SU-DHL-6 (cell line): Measurements from ENCODE around the gene PSMB11.
"Not testable (repeated sequence)": the region's sequence is repeated elsewhere in the genome, so short reads cannot be mapped to it uniquely, and the experiment has no call there.

Experiments
- H2AFZ ChIP-seq: fragments of 200-600 bp; sonication (generic); 2 replicates; pipeline ENCODE4 v1.6.1; 2014; ENCODE audit warnings: low read depth, mild to moderate bottlenecking, moderate library complexity, mixed read lengths, antibody characterized with exemption, low read length; ENCODE audit not compliant: severe bottlenecking
- H3F3A ChIP-seq: fragments of 200-600 bp; shearing (Covaris generic); 2 replicates; pipeline ENCODE4 v1.6.0; 2016; ENCODE audit warnings: antibody characterized with exemption, mild to moderate bottlenecking; ENCODE audit not compliant: insufficient read depth
- H3K27ac ChIP-seq: fragments of 200-600 bp; sonication (generic); 2 replicates; pipeline ENCODE4 v1.5.1; 2016; ENCODE audit warnings: low read depth, mild to moderate bottlenecking, low read length, moderate library complexity, mixed read lengths
- H3K27me3 ChIP-seq: fragments of 200-600 bp; sonication (generic), shearing (Covaris generic); 2 replicates; pipeline ENCODE4 v1.6.0; 2014; ENCODE audit warnings: mild to moderate bottlenecking, low read length
- H3K36me3 ChIP-seq: fragments of 200-600 bp; sonication (generic); 2 replicates; pipeline ENCODE4 v1.6.1; 2014; ENCODE audit warnings: mild to moderate bottlenecking, low read length, mixed read lengths
- H3K4me2 ChIP-seq: fragments of 300-600, 200-600 bp; shearing (Covaris generic), sonication (generic); 2 replicates; pipeline ENCODE4 v1.6.0; 2014; ENCODE audit warnings: low read length, low read depth, mild to moderate bottlenecking; ENCODE audit not compliant: poor library complexity, severe bottlenecking
- H3K4me3 ChIP-seq: fragments of 200-600 bp; sonication (generic); 2 replicates; pipeline ENCODE4 v1.5.1; 2014; ENCODE audit warnings: antibody characterized with exemption, low read length, mild to moderate bottlenecking, mixed read lengths; ENCODE audit not compliant: insufficient read depth, poor library complexity, severe bottlenecking
- H3K79me2 ChIP-seq: fragments of 200-600 bp; sonication (generic); 2 replicates; pipeline ENCODE4 v1.6.1; 2014; ENCODE audit warnings: mild to moderate bottlenecking, low read length, moderate library complexity; ENCODE audit not compliant: insufficient read depth
- H3K9ac ChIP-seq: fragments of 200-600 bp; sonication (generic); 2 replicates; pipeline ENCODE4 v1.7.0; 2014; ENCODE audit warnings: mild to moderate bottlenecking, low read length
- H3K9me2 ChIP-seq: fragments of 200-600 bp; sonication (generic); replicated peaks from 2 replicates; pipeline ENCODE4 v1.6.1; 2014; ENCODE audit warnings: low read length; ENCODE audit not compliant: insufficient read depth
- H3K9me3 ChIP-seq: fragments of 200-600 bp; sonication (generic); 2 replicates; pipeline ENCODE4 v1.6.1; 2014; ENCODE audit warnings: low read length, mixed read lengths; ENCODE audit not compliant: insufficient read depth
- H4K20me1 ChIP-seq: fragments of 200-600 bp; sonication (generic); 2 replicates; pipeline ENCODE4 v1.6.1; 2014; ENCODE audit warnings: low read depth, mild to moderate bottlenecking, antibody characterized with exemption, low read length, moderate library complexity, mixed read lengths
- EZH2phosphoT487 ChIP-seq: fragments of 200-600 bp; sonication (generic), shearing (Covaris generic); conservative IDR thresholded peaks from 2 replicates; pipeline ENCODE4 v1.6.1; 2018; ENCODE audit warnings: mild to moderate bottlenecking, antibody characterized with exemption, low read length, moderate library complexity, mixed read lengths
- TF ChIP-seq, protein P1 (sequence below): fragments of 200-600 bp; sonication (generic); IDR thresholded peaks from one replicate; pipeline ENCODE4 v1.5.1; 2017; ENCODE audit warnings: antibody characterized with exemption, mild to moderate bottlenecking, low read length, moderate library complexity; ENCODE audit not compliant: insufficient read depth, poor library complexity, severe bottlenecking

Gene PSMB11

DNA sequence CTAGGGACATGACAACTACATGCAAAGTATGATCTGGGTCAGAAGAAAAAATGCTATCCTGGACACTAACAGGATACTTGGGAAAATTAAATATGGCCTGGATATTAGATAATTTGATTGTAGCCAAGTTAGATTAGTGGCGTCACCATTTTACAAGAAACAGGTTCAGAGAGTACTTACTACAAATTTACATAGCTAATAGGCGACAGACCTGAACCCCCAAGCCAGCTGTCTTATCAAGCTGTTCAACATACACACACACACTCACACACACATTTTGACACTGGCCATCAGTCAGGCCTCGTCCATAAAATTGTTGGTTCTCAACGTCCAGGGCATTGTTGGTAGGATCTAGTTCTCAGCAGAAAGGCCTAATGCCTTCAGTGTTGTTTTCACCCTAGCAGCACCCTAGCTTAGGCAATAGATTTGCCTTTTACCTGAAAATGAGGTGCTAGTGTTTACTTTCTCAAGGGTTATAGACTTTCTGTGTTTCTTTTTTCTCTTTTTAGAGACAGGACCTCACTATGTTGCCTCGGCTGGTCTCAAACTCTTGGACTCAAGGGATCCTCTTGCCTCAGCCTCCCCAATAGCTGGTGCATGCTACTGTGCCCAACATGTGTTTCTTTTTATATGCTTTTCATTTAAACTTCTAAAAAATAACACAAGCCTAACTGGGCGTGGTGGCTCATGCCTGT lies 28.8 kb upstream of the PSMB11 start:
- H3K27me3 ChIP-seq, result no peaks in the 10 kb centered on the region
- TF ChIP-seq EZH2phosphoT487, result no peak
- TF ChIP-seq, protein P1, sequence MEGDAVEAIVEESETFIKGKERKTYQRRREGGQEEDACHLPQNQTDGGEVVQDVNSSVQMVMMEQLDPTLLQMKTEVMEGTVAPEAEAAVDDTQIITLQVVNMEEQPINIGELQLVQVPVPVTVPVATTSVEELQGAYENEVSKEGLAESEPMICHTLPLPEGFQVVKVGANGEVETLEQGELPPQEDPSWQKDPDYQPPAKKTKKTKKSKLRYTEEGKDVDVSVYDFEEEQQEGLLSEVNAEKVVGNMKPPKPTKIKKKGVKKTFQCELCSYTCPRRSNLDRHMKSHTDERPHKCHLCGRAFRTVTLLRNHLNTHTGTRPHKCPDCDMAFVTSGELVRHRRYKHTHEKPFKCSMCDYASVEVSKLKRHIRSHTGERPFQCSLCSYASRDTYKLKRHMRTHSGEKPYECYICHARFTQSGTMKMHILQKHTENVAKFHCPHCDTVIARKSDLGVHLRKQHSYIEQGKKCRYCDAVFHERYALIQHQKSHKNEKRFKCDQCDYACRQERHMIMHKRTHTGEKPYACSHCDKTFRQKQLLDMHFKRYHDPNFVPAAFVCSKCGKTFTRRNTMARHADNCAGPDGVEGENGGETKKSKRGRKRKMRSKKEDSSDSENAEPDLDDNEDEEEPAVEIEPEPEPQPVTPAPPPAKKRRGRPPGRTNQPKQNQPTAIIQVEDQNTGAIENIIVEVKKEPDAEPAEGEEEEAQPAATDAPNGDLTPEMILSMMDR, result no peak
- no peak overlapping the region for H3K9ac ChIP-seq
- H3K9me3 ChIP-seq, result no peaks in the 10 kb centered on the region
- no peaks in the 10 kb centered on the region for H3K36me3 ChIP-seq
- H2AFZ ChIP-seq, result no peak overlapping the region
- no peak overlapping the region for H3K4me2 ChIP-seq
- H3K79me2 ChIP-seq, result no peaks in the 10 kb centered on the region
- H4K20me1 ChIP-seq, result no peaks in the 10 kb centered on the region
- no peak overlapping the region for H3K27ac ChIP-seq
- H3K9me2 ChIP-seq, result no peaks in the 10 kb centered on the region
- H3F3A ChIP-seq, result peaks cover 27% of the 10 kb centered on the region
- no peak overlapping the region for H3K4me3 ChIP-seq

DNA sequence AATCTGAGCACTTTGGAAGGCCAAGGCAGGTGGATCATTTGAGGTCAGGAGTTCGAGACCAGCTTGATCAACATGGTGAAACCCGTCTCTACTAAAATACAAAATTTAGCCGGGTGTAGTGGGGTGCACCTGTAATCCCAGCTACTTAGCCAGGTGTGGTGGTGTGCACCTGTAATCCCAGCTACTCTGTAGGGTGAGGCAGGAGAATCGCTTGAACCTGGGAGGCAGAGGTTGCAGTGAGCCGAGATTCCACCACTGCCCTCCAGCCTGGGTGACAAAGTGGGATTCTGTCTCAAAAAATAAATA lies 28.3 kb upstream of the PSMB11 start:
- not testable (repeated sequence) for H3K9me2 ChIP-seq, H3K4me3 ChIP-seq, H3K4me2 ChIP-seq, H3K9ac ChIP-seq, H3K9me3 ChIP-seq, H3K79me2 ChIP-seq, H4K20me1 ChIP-seq, H3K36me3 ChIP-seq, H3K27ac ChIP-seq, H2AFZ ChIP-seq, H3K27me3 ChIP-seq
- peaks cover 22% of the 10 kb centered on the region for H3F3A ChIP-seq

DNA sequence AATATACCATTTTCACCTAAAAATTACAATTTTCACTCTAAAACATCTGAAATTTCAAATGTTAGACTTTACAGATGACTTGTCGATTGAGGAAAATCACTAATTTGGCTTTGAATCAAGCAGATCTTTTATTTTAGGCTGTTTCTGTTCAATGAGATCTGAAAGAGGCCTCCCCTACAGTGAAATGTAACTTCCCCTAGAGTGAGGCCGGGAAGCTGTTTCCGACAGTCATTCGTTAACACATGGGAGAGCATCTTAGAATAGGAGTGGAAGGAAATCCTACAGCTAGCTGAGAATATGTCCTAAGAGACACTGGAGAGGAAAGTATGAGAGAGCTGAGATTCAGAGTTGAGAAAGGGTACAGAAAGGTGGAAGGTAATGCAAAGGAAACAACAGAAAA lies 26.4 kb upstream of the PSMB11 start:
- Histone ChIP-seq H3K27me3 (no peaks in the 10 kb centered on the region), H3K4me3 (no peak overlapping the region), H3K36me3 (no peaks in the 10 kb centered on the region), H3K9ac (no peak overlapping the region), H3K79me2 (no peaks in the 10 kb centered on the region), H3K9me3 (no peaks in the 10 kb centered on the region), H3F3A (peaks cover 3% of the 10 kb centered on the region; the same call in 1 of the 2 replicates), H3K9me2 (no peaks in the 10 kb centered on the region), H3K27ac (no peak overlapping the region), H2AFZ (no peak overlapping the region), H3K4me2 (no peak overlapping the region), H4K20me1 (no peaks in the 10 kb centered on the region)
- TF ChIP-seq EZH2phosphoT487, result no peak
- TF ChIP-seq, protein P1, result no peak

DNA sequence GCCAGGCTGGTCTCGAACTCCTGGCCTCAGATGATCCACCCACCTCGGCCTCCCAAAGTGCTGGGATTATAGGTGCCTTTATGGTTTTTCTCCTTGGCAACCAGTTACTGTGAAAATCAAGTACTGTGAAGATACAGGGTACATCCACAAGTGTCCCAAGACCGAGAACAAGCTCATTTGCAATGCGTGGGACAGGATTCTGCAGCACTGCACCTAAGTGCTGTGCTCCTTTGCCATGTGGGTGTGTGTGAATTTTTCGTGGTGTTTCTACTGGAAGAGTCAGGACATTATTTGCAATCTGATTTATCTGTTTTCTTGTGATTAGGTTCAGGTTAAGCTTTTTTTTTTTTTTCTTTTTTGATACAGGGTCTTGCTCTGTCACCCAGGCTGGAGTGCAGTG lies 24.9 kb upstream of the PSMB11 start:
- Histone ChIP-seq H3K4me3 (no peak overlapping the region), H3K9me2 (no peaks in the 10 kb centered on the region), H3K9me3 (no peaks in the 10 kb centered on the region), H3K27ac (no peak overlapping the region), H3K79me2 (no peaks in the 10 kb centered on the region), H3K36me3 (no peaks in the 10 kb centered on the region), H3K9ac (no peak overlapping the region), H3F3A (peaks cover 4% of the 10 kb centered on the region; the same call in 1 of the 2 replicates), H4K20me1 (no peaks in the 10 kb centered on the region), H3K4me2 (no peak overlapping the region), H3K27me3 (no peaks in the 10 kb centered on the region), H2AFZ (no peak overlapping the region)
- TF ChIP-seq, protein P1, result no peak
- TF ChIP-seq EZH2phosphoT487, result no peak
